Sigmoid colon (tissue), 4 donors: ENCODE data around the gene IMMP2L.

ENCODE experiments used
- CTCF ChIP-seq, 4 experiments: fragments of 450-650 bp in 3 of 4; fragments of 200-600 bp in 1 of 4; IDR thresholded peaks; one replicate each; pipeline ENCODE4 v1.5.1; 2016 to 2019; ENCODE audit warnings: antibody characterized with exemption in 4 of 4, mild to moderate bottlenecking in 3 of 4, moderate library complexity in 2 of 4
- EP300 ChIP-seq, 4 donors: sonication (generic); formaldehyde crosslinking; IDR thresholded peaks; one replicate each; pipeline ENCODE4 v1.6.1; 2017; ENCODE audit warnings: antibody characterized with exemption in 4 of 4
- POLR2A ChIP-seq, 2 donors: fragments of 450-650 bp; IDR thresholded peaks; one replicate each; pipeline ENCODE4 v1.6.1; 2016; ENCODE audit warnings: antibody characterized with exemption in 2 of 2, mild to moderate bottlenecking in 2 of 2, moderate library complexity in 2 of 2
- POLR2AphosphoS5 ChIP-seq, 4 donors: sonication (generic); formaldehyde crosslinking; IDR thresholded peaks; one replicate each; pipeline ENCODE4 v1.6.1; 2017; ENCODE audit warnings: antibody characterized with exemption in 4 of 4

GRCh38 chr7:111343017-111343416, 219.3 kb downstream of the IMMP2L start:
- TF ChIP-seq POLR2A (IDR thresholded peaks at IDR 0.05) (no peak), CTCF (IDR thresholded peaks at IDR 0.05) (no peak), POLR2AphosphoS5 (IDR thresholded peaks at IDR 0.05) (no peak), EP300 (IDR thresholded peaks at IDR 0.05) (no peak)
